Measurements from ENCODE around the gene DMKN. TPM values are rescaled to one million over a fixed set of nuclear protein-coding genes. Genes with fewer than 3 reads are reported as not detected.

Gene DMKN
- total RNA-seq, 3 donors from 2014 or later (not counting 1 experiment from before 2014, with no cell fraction given): 10.7 to 15.3 (median 11.3) TPM

DNA sequence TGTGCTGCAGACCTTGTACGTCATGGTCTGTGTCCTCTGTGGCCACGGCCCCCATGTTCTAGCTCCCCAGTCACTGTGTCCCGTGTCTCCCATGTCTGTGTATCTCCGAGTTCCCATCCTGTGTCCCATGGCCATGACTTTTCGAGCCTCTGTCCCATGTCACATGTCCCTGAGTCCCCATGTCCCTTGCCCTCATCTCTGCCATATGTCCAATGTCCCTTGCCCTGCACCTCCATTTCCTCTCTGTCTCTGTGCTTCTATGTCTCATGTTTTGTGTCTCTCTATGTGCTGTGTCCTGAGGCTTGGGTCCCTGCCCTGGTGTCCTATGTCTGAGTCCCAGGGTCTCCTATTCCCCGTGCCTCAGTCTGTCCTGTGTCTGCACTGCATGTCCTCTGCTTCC, 48.0 kb upstream of the DMKN start:
- WGBS (ENCODE audit: insufficient coverage): 74% methylated on average over 6 of the region's 6 CpGs
- intact Hi-C loops (cut with micrococcal nuclease): no loop called here
- H3K27me3 ChIP-seq (ENCODE audit: control insufficient read depth, insufficient read depth, low read length): peaks cover 17% of the 10 kb centered on the region
- H3K27ac ChIP-seq (ENCODE audit: low read length): no peak overlapping the region
- no peaks in the 10 kb centered on the region for H3K9me3 ChIP-seq (ENCODE audit: control insufficient read depth, insufficient read depth, low read length)
- TF ChIP-seq CTCF (IDR thresholded peaks at IDR 0.05): no peak
- H3K36me3 Mint-ChIP-seq: no peaks in the 10 kb centered on the region
- DNase-seq (no peak), ATAC-seq (no peak)
- H3K4me1 ChIP-seq (ENCODE audit: control insufficient read depth, insufficient read depth, low read length): peaks cover 19% of the 10 kb centered on the region
- H3K9me3 Mint-ChIP-seq: no peaks in the 10 kb centered on the region
- no peak overlapping the region for H3K4me3 ChIP-seq (ENCODE audit: low read length)
- H3K4me1 Mint-ChIP-seq: peaks cover 4 to 17% of the 10 kb centered on the region in 2 donors
- peaks cover 14 to 51% of the 10 kb centered on the region in 2 donors for H3K27me3 Mint-ChIP-seq (ENCODE audit: low read depth in 2 of 2)
- no peak overlapping the region for H3K27ac Mint-ChIP-seq
- H3K36me3 ChIP-seq (ENCODE audit: control insufficient read depth, insufficient read depth, low read length): no peaks in the 10 kb centered on the region
- no peak overlapping the region for H3K4me3 Mint-ChIP-seq

DNA sequence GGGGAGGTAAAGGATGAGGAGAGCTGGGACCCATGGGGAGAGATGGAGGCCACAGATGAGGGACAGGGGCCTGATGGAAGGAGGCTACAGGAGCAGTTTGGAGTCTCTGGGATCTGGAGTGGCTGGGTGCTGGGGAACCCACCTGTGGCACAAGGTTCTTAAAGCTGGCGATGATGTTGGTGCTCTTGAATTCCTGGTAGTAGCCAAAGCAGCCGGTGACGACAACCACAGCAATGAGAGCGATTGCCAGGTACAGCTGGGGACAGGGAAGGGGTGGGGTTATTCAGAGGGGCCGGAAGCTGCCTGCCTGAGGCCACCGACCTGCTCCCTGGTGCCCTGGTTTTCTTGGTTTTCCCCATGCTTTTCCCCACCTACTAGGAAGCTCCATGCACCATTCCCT, 47.2 kb upstream of the DMKN start:
- intact Hi-C loops (cut with micrococcal nuclease): no loop called here
- no peak overlapping the region for H3K4me3 ChIP-seq (ENCODE audit: low read length)
- no peaks in the 10 kb centered on the region for H3K36me3 Mint-ChIP-seq
- DNase-seq (no peak), ATAC-seq (no peak)
- H3K27me3 ChIP-seq (ENCODE audit: control insufficient read depth, insufficient read depth, low read length): peaks cover 17% of the 10 kb centered on the region
- H3K4me1 ChIP-seq (ENCODE audit: control insufficient read depth, insufficient read depth, low read length): peaks cover 19% of the 10 kb centered on the region
- peaks cover 4 to 21% of the 10 kb centered on the region in 2 donors for H3K4me1 Mint-ChIP-seq
- peaks cover 14 to 56% of the 10 kb centered on the region in 2 donors for H3K27me3 Mint-ChIP-seq (ENCODE audit: low read depth in 2 of 2)
- no peak overlapping the region for H3K4me3 Mint-ChIP-seq
- no peaks in the 10 kb centered on the region for H3K9me3 ChIP-seq (ENCODE audit: control insufficient read depth, insufficient read depth, low read length)
- no peak overlapping the region for H3K27ac ChIP-seq (ENCODE audit: low read length)
- H3K9me3 Mint-ChIP-seq: no peaks in the 10 kb centered on the region
- H3K27ac Mint-ChIP-seq: no peak overlapping the region
- TF ChIP-seq CTCF (IDR thresholded peaks at IDR 0.05): no peak
- WGBS (ENCODE audit: insufficient coverage): 56% methylated on average over 6 of the region's 6 CpGs
- no peaks in the 10 kb centered on the region for H3K36me3 ChIP-seq (ENCODE audit: control insufficient read depth, insufficient read depth, low read length)

- peaks cover 4 to 22% of the 10 kb centered on the region in 2 donors for H3K4me1 Mint-ChIP-seq
- H3K27ac Mint-ChIP-seq: peak overlapping the region in 1 of 2 donors; percentile 8
- H3K36me3 ChIP-seq (ENCODE audit: control insufficient read depth, insufficient read depth, low read length): no peaks in the 10 kb centered on the region
- peaks cover 14 to 53% of the 10 kb centered on the region in 2 donors for H3K27me3 Mint-ChIP-seq (ENCODE audit: low read depth in 2 of 2)
- H3K4me3 ChIP-seq (ENCODE audit: low read length): no peak overlapping the region
- no peaks in the 10 kb centered on the region for H3K9me3 Mint-ChIP-seq
- no peak overlapping the region for H3K4me3 Mint-ChIP-seq
- intact Hi-C loops (cut with micrococcal nuclease): no loop called here
- peaks cover 17% of the 10 kb centered on the region for H3K27me3 ChIP-seq (ENCODE audit: control insufficient read depth, insufficient read depth, low read length)
- TF ChIP-seq CTCF (IDR thresholded peaks at IDR 0.05): no peak
- 91% methylated on average over 17 of the region's 18 CpGs for WGBS (ENCODE audit: insufficient coverage)
- H3K27ac ChIP-seq (ENCODE audit: low read length): no peak overlapping the region
- H3K36me3 Mint-ChIP-seq: no peaks in the 10 kb centered on the region
- no peak for ATAC-seq
- H3K9me3 ChIP-seq (ENCODE audit: control insufficient read depth, insufficient read depth, low read length): no peaks in the 10 kb centered on the region
- no peak for DNase-seq
- H3K4me1 ChIP-seq (ENCODE audit: control insufficient read depth, insufficient read depth, low read length): peaks cover 19% of the 10 kb centered on the region
Measured at GRCh38 chr19:35560271-35560670, 46.8 kb upstream of the DMKN start.

- no peak for ATAC-seq
- Histone ChIP-seq H3K27me3 (ENCODE audit: control insufficient read depth, insufficient read depth, low read length) (peaks cover 17% of the 10 kb centered on the region), H3K36me3 (ENCODE audit: control insufficient read depth, insufficient read depth, low read length) (no peaks in the 10 kb centered on the region), H3K27ac (ENCODE audit: low read length) (no peak overlapping the region), H3K4me1 (ENCODE audit: control insufficient read depth, insufficient read depth, low read length) (peaks cover 19% of the 10 kb centered on the region), H3K9me3 (ENCODE audit: control insufficient read depth, insufficient read depth, low read length) (no peaks in the 10 kb centered on the region), H3K4me3 (ENCODE audit: low read length) (no peak overlapping the region)
- no peaks in the 10 kb centered on the region for H3K9me3 Mint-ChIP-seq
- H3K4me3 Mint-ChIP-seq: no peak overlapping the region
- H3K36me3 Mint-ChIP-seq: no peaks in the 10 kb centered on the region
- DNase-seq: no peak
- intact Hi-C loops (cut with micrococcal nuclease): no loop called here
- peaks cover 14 to 51% of the 10 kb centered on the region in 2 donors for H3K27me3 Mint-ChIP-seq (ENCODE audit: low read depth in 2 of 2)
- peak overlapping the region in 1 of 2 donors; percentile 8 for H3K27ac Mint-ChIP-seq
- peaks cover 4 to 22% of the 10 kb centered on the region in 2 donors for H3K4me1 Mint-ChIP-seq
- no peak for TF ChIP-seq CTCF (IDR thresholded peaks at IDR 0.05)
- WGBS (ENCODE audit: insufficient coverage): 88% methylated on average over 23 of the region's 23 CpGs
Measured at GRCh38 chr19:35559781-35560180, 46.3 kb upstream of the DMKN start.

Data from natural killer cell (primary cell).